DND-41 (cell line): ENCODE measurements around the gene ZNF654.

ENCODE experiments used
- CTCF ChIP-seq: IDR thresholded peaks from 2 replicates; pipeline ENCODE4 v1.5.1; 2012; ENCODE audit warnings: borderline replicate concordance, low read length, moderate library complexity, mild to moderate bottlenecking; ENCODE audit not compliant: poor library complexity, severe bottlenecking; ENCODE audit errors: extremely low read depth
- EZH2 ChIP-seq: IDR thresholded peaks from 3 replicates; pipeline ENCODE4 v1.6.1; 2012; ENCODE audit warnings: borderline replicate concordance, low read depth, mild to moderate bottlenecking, moderate library complexity, low read length, inconsistent platforms; ENCODE audit not compliant: severe bottlenecking

GRCh38 chr3:88149101-88149508 lies 90.0 kb downstream of the ZNF654 start:
- no peak for TF ChIP-seq CTCF
- TF ChIP-seq EZH2: no peak
